Right lobe of liver (tissue), 6 donors: ENCODE data around the gene GATAD2B. TPM values are rescaled to one million over a fixed set of nuclear protein-coding genes. Genes with fewer than 3 reads are reported as not detected.

Experiments used
- ATAC-seq, 4 donors: fragments of 200-7000 bp; cut with Tn5 transposase; one replicate each; pipeline ENCODE4 v1.9.1; 2020; ENCODE audit warnings: mild to moderate bottlenecking in 4 of 4, moderate library complexity in 4 of 4
- DNase-seq, 3 donors: peaks; one replicate each; pipeline ENCODE4 v3.0.0-alpha.2; 2020
- H3K27ac ChIP-seq, 3 donors: fragments of 200-600 bp; one replicate each; pipeline ENCODE4 v1.8.0; 2022
- H3K27me3 ChIP-seq, 2 donors: fragments of 200-600 bp; one replicate each; pipeline ENCODE4 v1.8.0; 2022
- H3K36me3 ChIP-seq, 4 donors: fragments of 200-600 bp; sonication (generic) in 1 of 4; one replicate each; pipeline versions ENCODE4 v1.5.1 to v1.8.0; 2017 to 2022; ENCODE audit warnings: control low read depth in 1 of 4
- H3K4me1 ChIP-seq, 4 donors: fragments of 200-600 bp; sonication (generic) in 1 of 4; one replicate each; pipeline versions ENCODE4 v1.5.1 to v1.8.0; 2017 to 2022; ENCODE audit warnings: control low read depth in 1 of 4
- H3K4me3 ChIP-seq, 3 donors: fragments of 200-600 bp; one replicate each; pipeline ENCODE4 v1.8.0; 2022
- H3K9me3 ChIP-seq, 4 donors: fragments of 200-600 bp; sonication (generic) in 1 of 4; one replicate each; pipeline versions ENCODE4 v1.5.1 to v1.8.0; 2017 to 2022; ENCODE audit warnings: control low read depth in 1 of 4
- POLR2A ChIP-seq: fragments of 450-650 bp; IDR thresholded peaks from one replicate; pipeline ENCODE4 v1.6.1; 2017; ENCODE audit warnings: antibody characterized with exemption, mild to moderate bottlenecking
- WGBS: methylation state at CpG from one replicate; pipeline ENCODE4 v1.1.6; 2018; ENCODE audit warnings: low coverage, low lambda C conversion rate; ENCODE audit not compliant: insufficient coverage; ENCODE audit errors: missing lambda C conversion rate; 5-methylcytosine and 5-hydroxymethylcytosine counted together
- intact Hi-C, 2 donors: fragments of 100-400 bp; cut with DNase I; formaldehyde crosslinking; loops; one replicate each; pipeline versions ENCODE4 v1.11.2 to v1.14.1; 2022
- total RNA-seq, 6 experiments: library from RNA; depleted of rRNA in 2 of 6; stranded (reverse); fragments of >200 nt in 2 of 6; fragmentation: NEBNext Ultra II Directional in 3 of 6; extraction: Animal tissue kit (Norgen Biotek cat#: 25700) in 3 of 6; gene quantifications; one replicate each; pipeline versions ENCODE4 v1.1.0 to v1.2.4, GENCODE V29; 2016 to 2023
- TF ChIP-seq, protein P1 (sequence below), 4 donors: fragments of 200-600 bp in 3 of 4; fragments of 450-650 bp in 1 of 4; IDR thresholded peaks; one replicate each; pipeline versions ENCODE4 v1.5.1 to v1.8.0; 2016 to 2022; ENCODE audit warnings: antibody characterized with exemption in 4 of 4, mild to moderate bottlenecking in 2 of 4
- donor health status: DM: no; HTN: yes; CAD: no.
- donor health status: DM: no; HTN: no; CAD: no.
- donor health status: DM: no; HTN: no; CAD: no.
- donor health status: DM: no; HTN: yes; CAD: no.
- donor health status: DM: no; HTN: yes; CAD: no.

Gene GATAD2B
- total RNA-seq, 6 experiments from 2014 or later = 9.8 to 20.3 (median 16.8) TPM

GRCh38 chr1:153888533-153888932 is 34.2 kb downstream of the GATAD2B start:
- TF ChIP-seq, protein P1, sequence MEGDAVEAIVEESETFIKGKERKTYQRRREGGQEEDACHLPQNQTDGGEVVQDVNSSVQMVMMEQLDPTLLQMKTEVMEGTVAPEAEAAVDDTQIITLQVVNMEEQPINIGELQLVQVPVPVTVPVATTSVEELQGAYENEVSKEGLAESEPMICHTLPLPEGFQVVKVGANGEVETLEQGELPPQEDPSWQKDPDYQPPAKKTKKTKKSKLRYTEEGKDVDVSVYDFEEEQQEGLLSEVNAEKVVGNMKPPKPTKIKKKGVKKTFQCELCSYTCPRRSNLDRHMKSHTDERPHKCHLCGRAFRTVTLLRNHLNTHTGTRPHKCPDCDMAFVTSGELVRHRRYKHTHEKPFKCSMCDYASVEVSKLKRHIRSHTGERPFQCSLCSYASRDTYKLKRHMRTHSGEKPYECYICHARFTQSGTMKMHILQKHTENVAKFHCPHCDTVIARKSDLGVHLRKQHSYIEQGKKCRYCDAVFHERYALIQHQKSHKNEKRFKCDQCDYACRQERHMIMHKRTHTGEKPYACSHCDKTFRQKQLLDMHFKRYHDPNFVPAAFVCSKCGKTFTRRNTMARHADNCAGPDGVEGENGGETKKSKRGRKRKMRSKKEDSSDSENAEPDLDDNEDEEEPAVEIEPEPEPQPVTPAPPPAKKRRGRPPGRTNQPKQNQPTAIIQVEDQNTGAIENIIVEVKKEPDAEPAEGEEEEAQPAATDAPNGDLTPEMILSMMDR (IDR thresholded peaks at IDR 0.05) = no peak
- no peak for TF ChIP-seq POLR2A
- peak in 3 of 4 donors; percentile 28 to 61 (median 54) for ATAC-seq
- Histone ChIP-seq H3K4me3 (no peak overlapping the region), H3K27ac (no peak overlapping the region), H3K4me1 (peaks cover 0 to 11% (median 2%) of the 10 kb centered on the region in 4 donors), H3K27me3 (no peaks in the 10 kb centered on the region), H3K9me3 (no peaks in the 10 kb centered on the region), H3K36me3 (peaks cover 0 to 5% (median 0%) of the 10 kb centered on the region in 4 donors)
- no peak for DNase-seq
- intact Hi-C loops = no loop called here
- 4% methylated on average over 3 of the region's 3 CpGs for WGBS

- WGBS = 75% methylated on average over 3 of the region's 3 CpGs
- DNase-seq = no peak
- TF ChIP-seq, protein P1 (IDR thresholded peaks at IDR 0.05) = no peak
- TF ChIP-seq POLR2A = no peak
- Histone ChIP-seq H3K4me3 (no peak overlapping the region), H3K4me1 (peaks cover 0 to 19% (median 2%) of the 10 kb centered on the region in 4 donors), H3K36me3 (no peaks in the 10 kb centered on the region), H3K27me3 (no peaks in the 10 kb centered on the region), H3K9me3 (no peaks in the 10 kb centered on the region), H3K27ac (no peak overlapping the region)
- intact Hi-C loops = no loop called here
- ATAC-seq = no peak
These were observed 36.6 kb downstream of the GATAD2B start for GRCh38 chr1:153886127-153886526.

- intact Hi-C loops = no loop called here
- H3K4me1 ChIP-seq = peaks cover 0 to 10% (median 0%) of the 10 kb centered on the region in 4 donors
- no peaks in the 10 kb centered on the region for H3K27me3 ChIP-seq
- ATAC-seq (no peak), DNase-seq (no peak)
- H3K27ac ChIP-seq = no peak overlapping the region
- H3K36me3 ChIP-seq = no peaks in the 10 kb centered on the region
- no peak overlapping the region for H3K4me3 ChIP-seq
- 92% methylated on average over 4 of the region's 4 CpGs for WGBS
- TF ChIP-seq, protein P1 (IDR thresholded peaks at IDR 0.05) = no peak
- no peak for TF ChIP-seq POLR2A
- no peaks in the 10 kb centered on the region for H3K9me3 ChIP-seq
These were observed 39.5 kb downstream of the GATAD2B start for GRCh38 chr1:153883223-153883622.

DNA sequence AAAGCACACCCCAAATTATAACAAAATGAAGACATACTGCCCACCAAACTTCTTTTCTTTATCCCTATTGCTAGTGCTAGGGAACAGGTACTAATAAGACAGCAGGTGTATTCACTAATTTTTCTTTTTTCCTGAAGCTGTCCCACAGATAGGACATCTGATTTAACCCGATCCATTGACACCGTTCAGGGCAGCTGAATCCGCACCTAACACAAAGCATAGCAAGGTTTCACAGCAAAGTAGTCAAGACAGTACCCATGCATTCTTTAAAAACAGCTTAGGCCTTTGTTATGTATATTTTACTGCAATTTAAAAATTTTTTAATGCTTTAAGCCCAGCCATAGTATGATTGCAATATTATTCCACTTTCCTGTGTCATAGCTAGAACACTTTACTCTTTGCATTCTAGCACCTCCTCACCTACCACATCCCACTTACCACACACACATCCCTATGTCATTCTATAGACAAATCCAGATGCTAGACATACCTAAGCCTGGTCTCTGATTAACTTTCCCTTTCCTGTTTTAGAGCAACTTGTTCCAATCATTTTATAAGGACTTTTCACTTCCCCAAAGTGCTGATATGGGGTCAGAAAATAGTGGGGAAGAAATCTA is 40.4 kb downstream of the GATAD2B start:
- no peak for DNase-seq
- Histone ChIP-seq H3K4me1 (peaks cover 0 to 8% (median 0%) of the 10 kb centered on the region in 4 donors), H3K36me3 (no peaks in the 10 kb centered on the region), H3K27ac (no peak overlapping the region), H3K4me3 (no peak overlapping the region), H3K27me3 (no peaks in the 10 kb centered on the region), H3K9me3 (no peaks in the 10 kb centered on the region)
- ATAC-seq = no peak
- no peak for TF ChIP-seq POLR2A
- WGBS = 83% methylated on average over 3 of the region's 3 CpGs
- intact Hi-C loops = no loop called here

DNA sequence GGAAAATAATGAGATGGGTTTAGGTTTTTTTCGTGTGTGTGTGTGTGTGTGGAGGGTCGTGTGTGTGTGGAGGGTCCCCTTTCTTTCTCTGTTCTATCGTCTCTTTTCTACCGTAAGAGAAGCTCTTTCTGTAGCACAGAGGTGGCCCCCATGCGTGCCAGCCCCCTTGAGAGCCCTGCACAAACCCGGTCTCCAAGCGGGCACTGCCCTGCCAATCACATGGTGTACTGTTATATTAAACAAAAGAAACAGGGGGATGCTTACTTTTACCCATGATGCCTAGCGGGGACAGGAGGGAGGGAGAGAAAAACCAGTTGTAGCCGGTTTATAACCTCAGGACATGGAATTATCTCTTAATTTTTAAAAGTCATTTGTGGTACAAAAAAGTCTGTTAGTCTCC is 41.0 kb downstream of the GATAD2B start:
- H3K4me1 ChIP-seq = peaks cover 0 to 8% (median 0%) of the 10 kb centered on the region in 4 donors
- DNase-seq = peak in 1 of 3 donors; percentile 23
- no peaks in the 10 kb centered on the region for H3K27me3 ChIP-seq
- no peak overlapping the region for H3K4me3 ChIP-seq
- WGBS = 53% methylated on average over 7 of the region's 9 CpGs
- no peak for ATAC-seq
- H3K36me3 ChIP-seq = no peaks in the 10 kb centered on the region
- no peaks in the 10 kb centered on the region for H3K9me3 ChIP-seq
- no peak for TF ChIP-seq POLR2A
- TF ChIP-seq, protein P1 (IDR thresholded peaks at IDR 0.05) = no peak
- no peak overlapping the region for H3K27ac ChIP-seq
- intact Hi-C loops = no loop called here
